KMS-11 (cell line): ENCODE measurements around the gene MFF.

ENCODE experiments used
- H2AFZ ChIP-seq: fragments of 200-600 bp; sonication (generic); 2 replicates; pipeline ENCODE4 v1.6.1; 2016; ENCODE audit warnings: antibody characterized with exemption, mixed run types, low read depth
- H3K27ac ChIP-seq: fragments of 200-600 bp; sonication (generic); 2 replicates; pipeline ENCODE4 v1.6.1; 2016; ENCODE audit warnings: mild to moderate bottlenecking, mixed run types
- H3K27me3 ChIP-seq: fragments of 200-600 bp; sonication (generic); 2 replicates; pipeline ENCODE4 v1.6.1; 2017; ENCODE audit warnings: mild to moderate bottlenecking, low read depth, mixed run types, moderate library complexity; ENCODE audit not compliant: insufficient read depth
- H3K36me3 ChIP-seq: fragments of 200-600 bp; sonication (generic); 2 replicates; pipeline ENCODE4 v1.6.1; 2017; ENCODE audit warnings: mild to moderate bottlenecking, mixed run types; ENCODE audit not compliant: insufficient read depth
- H3K4me1 ChIP-seq: fragments of 200-600 bp; sonication (generic); 2 replicates; pipeline ENCODE4 v1.6.1; 2016; ENCODE audit warnings: mild to moderate bottlenecking, low read depth, mixed run types; ENCODE audit not compliant: poor library complexity, severe bottlenecking
- H3K4me2 ChIP-seq: fragments of 200-600 bp; sonication (generic); 2 replicates; pipeline ENCODE4 v1.7.0; 2016; ENCODE audit warnings: mild to moderate bottlenecking, mixed run types
- H3K4me3 ChIP-seq: fragments of 200-600 bp; sonication (generic); IDR thresholded peaks from 2 replicates; pipeline ENCODE4 v1.6.1; 2017; ENCODE audit warnings: low read depth, low read length, mixed read lengths; ENCODE audit not compliant: insufficient read depth
- H3K79me2 ChIP-seq: fragments of 200-600 bp; sonication (generic); 2 replicates; pipeline ENCODE4 v1.6.1; 2016; ENCODE audit warnings: low read depth, mixed run types; ENCODE audit not compliant: insufficient read depth
- H3K9ac ChIP-seq: fragments of 200-600 bp; sonication (generic); 2 replicates; pipeline ENCODE4 v1.6.1; 2016; ENCODE audit warnings: mild to moderate bottlenecking, mixed run types
- H4K20me1 ChIP-seq: fragments of 200-600 bp; sonication (generic); 2 replicates; pipeline ENCODE4 v1.6.1; 2016; ENCODE audit warnings: mild to moderate bottlenecking, mixed run types; ENCODE audit not compliant: insufficient read depth
- CTCF ChIP-seq: fragments of 200-600 bp; sonication (generic); conservative IDR thresholded peaks from 2 replicates; pipeline ENCODE4 v1.6.1; 2017; ENCODE audit warnings: low read depth, mild to moderate bottlenecking, antibody characterized with exemption, low read length, moderate library complexity, mixed read lengths

Gene MFF

DNA sequence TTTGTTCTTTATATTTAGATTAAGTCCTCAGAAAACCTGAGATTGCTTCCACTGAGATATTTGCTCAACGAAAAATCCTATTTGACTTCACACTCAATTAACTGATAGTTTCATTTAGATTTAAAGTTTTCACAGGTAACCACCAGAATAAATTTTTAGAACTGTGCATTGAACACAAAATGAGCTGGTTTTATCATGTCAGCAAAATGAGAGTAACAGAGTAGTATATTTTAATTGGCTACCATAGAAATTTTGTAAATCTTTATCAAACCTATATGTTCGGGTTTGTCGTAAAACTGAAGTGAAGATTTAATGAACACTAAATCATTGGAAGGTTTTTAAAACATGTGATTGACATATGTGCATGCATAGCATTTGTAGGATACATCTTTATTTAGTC lies 32.7 kb upstream of the MFF start:
- Histone ChIP-seq H3K9ac (no peak overlapping the region), H4K20me1 (no peaks in the 10 kb centered on the region), H3K4me3 (no peak overlapping the region), H3K4me1 (no peaks in the 10 kb centered on the region), H3K4me2 (no peak overlapping the region), H3K36me3 (no peaks in the 10 kb centered on the region), H3K27ac (no peak overlapping the region), H3K27me3 (no peaks in the 10 kb centered on the region), H2AFZ (no peak overlapping the region), H3K79me2 (no peaks in the 10 kb centered on the region)
- no peak for TF ChIP-seq CTCF

DNA sequence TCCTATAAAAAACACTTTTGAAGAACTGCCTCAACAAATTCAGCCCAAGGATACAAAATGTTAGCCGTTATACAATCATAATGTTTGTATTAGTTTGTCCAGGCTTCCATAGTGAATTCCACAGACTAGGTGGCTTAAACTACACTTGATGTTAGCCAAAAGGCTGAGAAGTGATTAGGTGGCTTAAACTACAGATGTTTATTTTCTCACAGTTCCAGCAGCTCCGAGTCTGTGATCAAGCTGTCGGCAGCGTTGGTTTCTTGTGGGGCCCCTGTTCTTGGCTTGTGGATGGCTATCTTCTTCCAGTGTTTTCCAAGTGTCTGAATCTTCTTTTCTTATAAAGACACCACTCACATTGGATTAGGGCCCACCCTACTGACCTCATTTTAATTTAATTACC lies 31.5 kb upstream of the MFF start:
- Histone ChIP-seq H3K4me1 (no peaks in the 10 kb centered on the region), H3K27me3 (no peaks in the 10 kb centered on the region), H3K27ac (no peak overlapping the region), H3K4me3 (no peak overlapping the region), H2AFZ (no peak overlapping the region), H3K79me2 (no peaks in the 10 kb centered on the region), H3K36me3 (no peaks in the 10 kb centered on the region), H3K9ac (no peak overlapping the region), H3K4me2 (no peak overlapping the region), H4K20me1 (no peaks in the 10 kb centered on the region)
- no peak for TF ChIP-seq CTCF

GRCh38 chr2:227295806-227296205 lies 29.2 kb upstream of the MFF start:
- no peak overlapping the region for H3K9ac ChIP-seq
- no peak overlapping the region for H3K27ac ChIP-seq
- no peak overlapping the region for H3K4me2 ChIP-seq
- no peaks in the 10 kb centered on the region for H3K4me1 ChIP-seq
- no peaks in the 10 kb centered on the region for H4K20me1 ChIP-seq
- H3K36me3 ChIP-seq: no peaks in the 10 kb centered on the region
- no peaks in the 10 kb centered on the region for H3K27me3 ChIP-seq
- H2AFZ ChIP-seq: no peak overlapping the region
- H3K4me3 ChIP-seq: no peak overlapping the region
- no peak for TF ChIP-seq CTCF
- no peaks in the 10 kb centered on the region for H3K79me2 ChIP-seq

- TF ChIP-seq CTCF: no peak
- no peaks in the 10 kb centered on the region for H3K27me3 ChIP-seq
- no peak overlapping the region for H3K4me3 ChIP-seq
- no peak overlapping the region for H3K9ac ChIP-seq
- H3K36me3 ChIP-seq: no peaks in the 10 kb centered on the region; the same call in 1 of the 2 replicates
- H3K4me2 ChIP-seq: no peak overlapping the region
- H3K27ac ChIP-seq: no peak overlapping the region
- no peaks in the 10 kb centered on the region for H3K79me2 ChIP-seq
- no peaks in the 10 kb centered on the region for H4K20me1 ChIP-seq
- no peaks in the 10 kb centered on the region for H3K4me1 ChIP-seq
- H2AFZ ChIP-seq: no peak overlapping the region
These were observed 28.2 kb upstream of the MFF start for GRCh38 chr2:227296671-227297405.
